Measurements from ENCODE around the gene SERPINA5. TPM values are rescaled to one million over a fixed set of nuclear protein-coding genes. Genes with fewer than 3 reads are reported as not detected.

Gene SERPINA5
- total RNA-seq, 1 experiment from 2014 or later, result 2.2 TPM

GRCh38 chr14:94570002-94570400, 11.2 kb upstream of the SERPINA5 start:
- Mint-ChIP-seq H3K36me3 (ENCODE audit: insufficient read depth, unreplicated experiment) (no peaks in the 10 kb centered on the region), H3K27me3 (ENCODE audit: insufficient read depth, unreplicated experiment) (no peaks in the 10 kb centered on the region), H3K4me1 (ENCODE audit: low read depth, unreplicated experiment) (peaks cover 7% of the 10 kb centered on the region), H3K4me3 (ENCODE audit: unreplicated experiment) (no peak overlapping the region), H3K9me3 (ENCODE audit: unreplicated experiment) (no peaks in the 10 kb centered on the region), H3K27ac (ENCODE audit: unreplicated experiment) (no peak overlapping the region)
- Histone ChIP-seq H3K4me3 (ENCODE audit: low read depth, low read length) (no peak overlapping the region), H3K27me3 (replicated peaks; ENCODE audit: control insufficient read depth, insufficient read depth, low read length) (no peaks in the 10 kb centered on the region), H3K9me3 (no peaks in the 10 kb centered on the region), H3K4me1 (peaks cover 26% of the 10 kb centered on the region), H3K36me3 (ENCODE audit: control insufficient read depth, insufficient read depth, low read length) (no peaks in the 10 kb centered on the region)
- CTCF ChIA-PET, result no interaction called here
- DNase-seq, result no peak
- BruUV-seq (replicated peaks), result no TSS peak
- POLR2A ChIA-PET, result no interaction called here
- intact Hi-C loops (cut with micrococcal nuclease; ENCODE audit: unreplicated experiment), result no loop called here
- TF ChIP-seq CTCF (IDR thresholded peaks at IDR 0.05; ENCODE audit: insufficient read depth in 1 of 2, low read depth in 1 of 2, low read length in 1 of 2, severe bottlenecking in 1 of 2, unreplicated experiment in 1 of 2), result no peak

GRCh38 chr14:94570440-94570839, 10.8 kb upstream of the SERPINA5 start:
- H3K9me3 ChIP-seq, result no peaks in the 10 kb centered on the region
- TF ChIP-seq CTCF (IDR thresholded peaks at IDR 0.05; ENCODE audit: insufficient read depth in 1 of 2, low read depth in 1 of 2, low read length in 1 of 2, severe bottlenecking in 1 of 2, unreplicated experiment in 1 of 2), result no peak
- no peaks in the 10 kb centered on the region for H3K27me3 Mint-ChIP-seq (ENCODE audit: insufficient read depth, unreplicated experiment)
- no peak overlapping the region for H3K4me3 Mint-ChIP-seq (ENCODE audit: unreplicated experiment)
- intact Hi-C loops (cut with micrococcal nuclease; ENCODE audit: unreplicated experiment), result no loop called here
- no peaks in the 10 kb centered on the region for H3K36me3 Mint-ChIP-seq (ENCODE audit: insufficient read depth, unreplicated experiment)
- ChIA-PET POLR2A (no interaction called here), CTCF (no interaction called here)
- H3K36me3 ChIP-seq (ENCODE audit: control insufficient read depth, insufficient read depth, low read length), result no peaks in the 10 kb centered on the region
- no peak overlapping the region for H3K27ac Mint-ChIP-seq (ENCODE audit: unreplicated experiment)
- no peaks in the 10 kb centered on the region for H3K9me3 Mint-ChIP-seq (ENCODE audit: unreplicated experiment)
- H3K4me1 Mint-ChIP-seq (ENCODE audit: low read depth, unreplicated experiment), result peaks cover 7% of the 10 kb centered on the region
- BruUV-seq (replicated peaks), result no TSS peak
- no peak for DNase-seq
- no peak overlapping the region for H3K4me3 ChIP-seq (ENCODE audit: low read depth, low read length)
- H3K27me3 ChIP-seq (replicated peaks; ENCODE audit: control insufficient read depth, insufficient read depth, low read length), result no peaks in the 10 kb centered on the region
- peaks cover 26% of the 10 kb centered on the region for H3K4me1 ChIP-seq

GRCh38 chr14:94571395-94571794, 9.8 kb upstream of the SERPINA5 start:
- TF ChIP-seq CTCF (IDR thresholded peaks at IDR 0.05; ENCODE audit: insufficient read depth in 1 of 2, low read depth in 1 of 2, low read length in 1 of 2, severe bottlenecking in 1 of 2, unreplicated experiment in 1 of 2), result no peak
- Histone ChIP-seq H3K4me3 (ENCODE audit: low read depth, low read length) (no peak overlapping the region), H3K27me3 (replicated peaks; ENCODE audit: control insufficient read depth, insufficient read depth, low read length) (no peaks in the 10 kb centered on the region), H3K4me1 (peaks cover 26% of the 10 kb centered on the region), H3K9me3 (no peaks in the 10 kb centered on the region), H3K36me3 (ENCODE audit: control insufficient read depth, insufficient read depth, low read length) (no peaks in the 10 kb centered on the region)
- H3K27ac Mint-ChIP-seq (ENCODE audit: unreplicated experiment), result no peak overlapping the region
- intact Hi-C loops (cut with micrococcal nuclease; ENCODE audit: unreplicated experiment), result no loop called here
- H3K4me3 Mint-ChIP-seq (ENCODE audit: unreplicated experiment), result no peak overlapping the region
- peaks cover 7% of the 10 kb centered on the region for H3K4me1 Mint-ChIP-seq (ENCODE audit: low read depth, unreplicated experiment)
- no peaks in the 10 kb centered on the region for H3K36me3 Mint-ChIP-seq (ENCODE audit: insufficient read depth, unreplicated experiment)
- no peaks in the 10 kb centered on the region for H3K27me3 Mint-ChIP-seq (ENCODE audit: insufficient read depth, unreplicated experiment)
- H3K9me3 Mint-ChIP-seq (ENCODE audit: unreplicated experiment), result no peaks in the 10 kb centered on the region
- DNase-seq, result no peak
- ChIA-PET POLR2A (interaction anchor here (0.6 kb wide), 1 partner anchor 17 kb away, joined by 3 read pairs; no protein-coding TSS in a partner anchor), CTCF (no interaction called here)
- BruUV-seq (replicated peaks), result no TSS peak
